Measurements from ENCODE around the gene SYT14. TPM values are rescaled to one million over a fixed set of nuclear protein-coding genes. Genes with fewer than 3 reads are reported as not detected.
"Not testable (repeated sequence)": the region's sequence is repeated elsewhere in the genome, so short reads cannot be mapped to it uniquely, and the experiment has no call there.

Gene SYT14
- total RNA-seq, 1 experiment from 2014 or later, result not detected

DNA sequence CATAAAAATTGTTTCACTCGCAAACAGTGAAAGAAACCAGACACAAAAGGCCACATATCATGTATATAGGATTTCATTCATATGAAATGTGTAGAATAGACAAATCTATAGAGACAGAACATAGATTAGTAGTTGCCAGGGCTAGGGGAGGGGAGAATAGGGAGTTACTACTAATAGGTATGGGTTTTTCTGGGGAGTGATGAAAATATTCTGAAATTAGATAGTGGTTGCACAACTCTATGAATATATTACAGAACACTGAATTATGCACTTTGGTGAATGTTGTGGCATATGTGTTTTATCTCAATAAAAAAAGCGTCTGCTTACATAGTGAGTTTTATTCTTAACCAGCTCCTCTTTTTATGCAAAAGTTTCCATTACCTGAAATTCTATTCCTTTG lies 21.6 kb downstream of the SYT14 start:
- no peaks in the 10 kb centered on the region for H4K20me1 ChIP-seq (ENCODE audit: insufficient read depth, low read depth, low read length)
- no peaks in the 10 kb centered on the region for H3K9me3 ChIP-seq (ENCODE audit: low read length)
- H3K79me2 ChIP-seq (ENCODE audit: low read length), result no peaks in the 10 kb centered on the region
- H3K4me3 ChIP-seq (ENCODE audit: low read length), result no peak overlapping the region
- no peaks in the 10 kb centered on the region for H3K9me2 ChIP-seq (replicated peaks; ENCODE audit: insufficient read depth, low read length)
- H3K4me1 ChIP-seq (ENCODE audit: low read length), result no peaks in the 10 kb centered on the region
- no peak overlapping the region for H2AFZ ChIP-seq (ENCODE audit: low read length)
- H3K27me3 ChIP-seq (ENCODE audit: low read length), result no peaks in the 10 kb centered on the region
- H3K9ac ChIP-seq (ENCODE audit: low read length), result no peak overlapping the region
- no peak overlapping the region for H3K4me2 ChIP-seq (ENCODE audit: low read depth, low read length, poor library complexity, severe bottlenecking)
- no peak overlapping the region for H3K27ac ChIP-seq (ENCODE audit: low read length)
- H3K36me3 ChIP-seq (ENCODE audit: insufficient read depth, low read length), result no peaks in the 10 kb centered on the region
- DNase-seq, result no peak

DNA sequence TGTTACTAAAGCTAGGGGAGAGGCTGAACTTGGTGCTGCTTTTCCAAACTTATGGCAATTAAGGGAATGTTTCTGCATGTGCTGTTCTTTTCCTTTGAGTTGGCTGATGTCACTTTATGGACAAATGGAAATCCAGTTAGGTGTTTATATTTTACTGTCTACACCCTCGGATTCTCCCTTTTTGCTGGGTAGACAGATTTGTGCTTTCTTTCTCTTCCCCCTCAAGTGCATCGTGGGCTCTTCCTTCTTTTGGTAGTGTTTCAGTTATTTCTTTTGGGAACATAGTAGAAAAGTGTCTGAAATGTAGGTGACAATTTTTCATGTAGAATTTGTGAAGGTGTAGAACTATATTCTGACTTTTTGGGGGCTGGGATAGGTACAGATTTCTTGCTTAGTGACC lies 22.9 kb downstream of the SYT14 start:
- Histone ChIP-seq H2AFZ (ENCODE audit: low read length) (no peak overlapping the region), H3K79me2 (ENCODE audit: low read length) (no peaks in the 10 kb centered on the region), H3K4me2 (ENCODE audit: low read depth, low read length, poor library complexity, severe bottlenecking) (no peak overlapping the region), H3K4me3 (ENCODE audit: low read length) (no peak overlapping the region), H3K36me3 (ENCODE audit: insufficient read depth, low read length) (no peaks in the 10 kb centered on the region), H3K27me3 (ENCODE audit: low read length) (no peaks in the 10 kb centered on the region), H4K20me1 (ENCODE audit: insufficient read depth, low read depth, low read length) (no peaks in the 10 kb centered on the region), H3K9me3 (ENCODE audit: low read length) (no peaks in the 10 kb centered on the region), H3K27ac (ENCODE audit: low read length) (no peak overlapping the region), H3K9me2 (replicated peaks; ENCODE audit: insufficient read depth, low read length) (no peaks in the 10 kb centered on the region), H3K9ac (ENCODE audit: low read length) (no peak overlapping the region), H3K4me1 (ENCODE audit: low read length) (no peaks in the 10 kb centered on the region)
- no peak for DNase-seq

DNA sequence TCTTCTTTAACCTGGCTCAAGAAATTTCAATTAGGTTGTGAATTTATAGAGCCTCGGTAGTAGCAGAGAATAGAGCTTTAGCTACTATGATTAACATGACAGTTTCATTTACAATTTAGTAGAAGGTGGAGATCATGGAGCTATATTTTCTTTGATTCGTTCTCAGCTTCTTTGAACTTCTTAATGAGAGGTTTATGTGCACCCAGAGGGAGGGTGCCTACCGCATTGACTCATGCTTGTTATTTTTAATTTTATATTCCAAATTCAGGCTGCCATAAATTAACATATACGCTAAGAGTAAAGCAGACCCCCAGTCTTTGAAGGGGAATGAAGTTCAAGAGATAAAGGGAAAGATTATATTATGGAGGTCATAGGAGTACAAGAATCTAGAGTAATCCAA lies 24.4 kb downstream of the SYT14 start:
- no peak overlapping the region for H2AFZ ChIP-seq (ENCODE audit: low read length)
- no peak overlapping the region for H3K4me3 ChIP-seq (ENCODE audit: low read length)
- no peaks in the 10 kb centered on the region for H3K4me1 ChIP-seq (ENCODE audit: low read length)
- H4K20me1 ChIP-seq (ENCODE audit: insufficient read depth, low read depth, low read length), result no peaks in the 10 kb centered on the region
- H3K27me3 ChIP-seq (ENCODE audit: low read length), result no peaks in the 10 kb centered on the region
- no peak for DNase-seq
- H3K9me3 ChIP-seq (ENCODE audit: low read length), result no peaks in the 10 kb centered on the region
- H3K79me2 ChIP-seq (ENCODE audit: low read length), result no peaks in the 10 kb centered on the region
- H3K4me2 ChIP-seq (ENCODE audit: low read depth, low read length, poor library complexity, severe bottlenecking), result no peak overlapping the region
- no peaks in the 10 kb centered on the region for H3K9me2 ChIP-seq (replicated peaks; ENCODE audit: insufficient read depth, low read length)
- H3K9ac ChIP-seq (ENCODE audit: low read length), result no peak overlapping the region
- H3K27ac ChIP-seq (ENCODE audit: low read length), result no peak overlapping the region
- no peaks in the 10 kb centered on the region for H3K36me3 ChIP-seq (ENCODE audit: insufficient read depth, low read length)

DNA sequence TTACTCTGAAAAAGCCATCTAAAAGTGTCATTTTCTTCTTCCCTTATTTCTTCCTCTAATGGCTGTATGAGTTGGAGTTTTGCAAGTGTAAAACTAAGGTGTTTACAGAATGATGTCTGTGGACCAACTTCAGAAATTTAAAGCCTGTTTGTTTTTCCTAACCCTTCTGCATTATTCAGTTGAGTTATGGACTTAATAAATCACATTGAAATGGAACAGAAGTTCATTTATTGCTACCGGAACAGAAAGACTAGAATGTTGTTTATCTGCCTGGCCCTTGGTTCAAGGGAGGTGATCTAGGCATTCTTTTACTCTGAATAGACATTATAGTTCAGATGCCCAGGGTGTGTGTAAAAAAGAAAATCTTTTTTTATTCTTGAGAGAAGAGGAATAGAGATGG lies 24.8 kb downstream of the SYT14 start:
- H3K27ac ChIP-seq (ENCODE audit: low read length), result no peak overlapping the region
- no peaks in the 10 kb centered on the region for H4K20me1 ChIP-seq (ENCODE audit: insufficient read depth, low read depth, low read length)
- H3K4me1 ChIP-seq (ENCODE audit: low read length), result no peaks in the 10 kb centered on the region
- H3K9ac ChIP-seq (ENCODE audit: low read length), result no peak overlapping the region
- DNase-seq, result no peak
- no peak overlapping the region for H3K4me3 ChIP-seq (ENCODE audit: low read length)
- no peaks in the 10 kb centered on the region for H3K9me3 ChIP-seq (ENCODE audit: low read length)
- H3K79me2 ChIP-seq (ENCODE audit: low read length), result no peaks in the 10 kb centered on the region
- no peak overlapping the region for H2AFZ ChIP-seq (ENCODE audit: low read length)
- no peaks in the 10 kb centered on the region for H3K36me3 ChIP-seq (ENCODE audit: insufficient read depth, low read length)
- H3K9me2 ChIP-seq (replicated peaks; ENCODE audit: insufficient read depth, low read length), result no peaks in the 10 kb centered on the region
- H3K27me3 ChIP-seq (ENCODE audit: low read length), result no peaks in the 10 kb centered on the region
- no peak overlapping the region for H3K4me2 ChIP-seq (ENCODE audit: low read depth, low read length, poor library complexity, severe bottlenecking)

DNA sequence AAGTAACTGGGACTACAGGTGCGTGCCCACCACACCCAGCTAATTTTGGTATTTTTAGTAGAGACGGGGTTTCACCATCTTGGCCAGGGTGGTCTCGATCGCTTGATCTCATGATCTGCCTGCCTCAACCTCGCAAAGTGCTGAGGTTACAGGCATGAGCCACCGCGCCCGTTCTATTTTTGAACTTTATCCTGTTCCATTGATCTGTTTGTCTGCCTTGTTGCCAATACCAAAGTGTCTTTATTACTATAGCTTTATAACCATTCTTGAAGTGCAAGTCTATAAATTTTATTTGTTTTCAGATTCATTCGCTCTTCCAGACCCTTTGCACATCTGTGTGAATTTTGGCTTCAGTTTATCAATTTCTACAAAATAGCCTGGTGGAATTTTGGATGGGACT lies 28.0 kb downstream of the SYT14 start:
- H3K9me2 ChIP-seq (replicated peaks; ENCODE audit: insufficient read depth, low read length), result no peaks in the 10 kb centered on the region
- no peaks in the 10 kb centered on the region for H3K9me3 ChIP-seq (ENCODE audit: low read length)
- DNase-seq, result no peak
- no peaks in the 10 kb centered on the region for H4K20me1 ChIP-seq (ENCODE audit: insufficient read depth, low read depth, low read length)
- H3K4me2 ChIP-seq (ENCODE audit: low read depth, low read length, poor library complexity, severe bottlenecking), result no peak overlapping the region
- no peak overlapping the region for H3K27ac ChIP-seq (ENCODE audit: low read length)
- no peak overlapping the region for H3K4me3 ChIP-seq (ENCODE audit: low read length)
- H2AFZ ChIP-seq (ENCODE audit: low read length), result no peak overlapping the region
- no peaks in the 10 kb centered on the region for H3K79me2 ChIP-seq (ENCODE audit: low read length)
- no peaks in the 10 kb centered on the region for H3K36me3 ChIP-seq (ENCODE audit: insufficient read depth, low read length)
- no peak overlapping the region for H3K9ac ChIP-seq (ENCODE audit: low read length)
- no peaks in the 10 kb centered on the region for H3K4me1 ChIP-seq (ENCODE audit: low read length)
- H3K27me3 ChIP-seq (ENCODE audit: low read length), result no peaks in the 10 kb centered on the region

DNA sequence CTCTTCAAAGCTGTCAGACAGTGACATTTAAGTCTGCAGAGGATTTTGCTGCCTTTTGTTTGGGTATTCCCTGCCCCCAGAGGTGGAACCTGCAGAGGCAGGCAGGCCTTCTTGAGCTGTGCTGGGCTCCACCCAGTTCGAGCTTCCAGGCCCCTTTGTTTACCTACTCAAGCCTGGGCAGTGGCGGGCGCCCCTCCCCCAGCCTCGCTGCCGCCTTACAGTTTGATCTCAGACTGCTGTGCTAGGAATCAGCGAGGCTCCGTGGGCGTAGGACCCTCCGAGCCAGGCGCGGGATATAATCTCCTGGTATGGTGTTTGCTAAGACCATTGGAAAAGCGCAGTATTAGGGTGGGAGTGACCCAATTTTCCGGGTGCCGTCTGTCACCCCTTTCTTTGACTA lies 40.7 kb downstream of the SYT14 start:
- not testable (repeated sequence) for H3K4me1 ChIP-seq (ENCODE audit: low read length); H2AFZ ChIP-seq (ENCODE audit: low read length); H3K9me2 ChIP-seq (replicated peaks; ENCODE audit: insufficient read depth, low read length); H3K4me3 ChIP-seq (ENCODE audit: low read length); H3K9ac ChIP-seq (ENCODE audit: low read length); H3K27ac ChIP-seq (ENCODE audit: low read length); H3K4me2 ChIP-seq (ENCODE audit: low read depth, low read length, poor library complexity, severe bottlenecking); H3K79me2 ChIP-seq (ENCODE audit: low read length); H3K27me3 ChIP-seq (ENCODE audit: low read length); H4K20me1 ChIP-seq (ENCODE audit: insufficient read depth, low read depth, low read length); H3K36me3 ChIP-seq (ENCODE audit: insufficient read depth, low read length); H3K9me3 ChIP-seq (ENCODE audit: low read length); DNase-seq

DNA sequence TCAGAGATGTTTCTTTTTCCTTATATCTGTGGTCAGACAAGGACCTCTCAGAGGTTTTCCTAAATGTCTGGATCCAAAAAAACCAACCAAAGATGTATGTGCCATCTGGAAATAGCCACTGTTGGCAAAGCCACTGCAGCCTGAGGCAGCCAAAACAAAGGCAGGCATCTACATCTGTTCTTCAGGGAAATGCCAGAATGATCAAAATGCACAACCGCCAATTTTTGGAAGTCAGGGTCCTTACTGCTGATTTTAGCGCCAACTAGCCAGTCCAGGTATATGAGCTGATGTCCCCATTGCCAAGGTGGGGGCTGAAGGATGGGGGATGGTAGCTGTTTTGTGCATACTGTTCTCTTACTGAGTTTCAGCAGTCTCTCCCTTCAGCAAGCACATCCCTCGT lies 45.9 kb downstream of the SYT14 start:
- H3K4me2 ChIP-seq (ENCODE audit: low read depth, low read length, poor library complexity, severe bottlenecking), result no peak overlapping the region
- H3K9me3 ChIP-seq (ENCODE audit: low read length), result no peaks in the 10 kb centered on the region
- H3K9ac ChIP-seq (ENCODE audit: low read length), result no peak overlapping the region
- no peaks in the 10 kb centered on the region for H3K79me2 ChIP-seq (ENCODE audit: low read length)
- no peak overlapping the region for H3K4me3 ChIP-seq (ENCODE audit: low read length)
- H3K4me1 ChIP-seq (ENCODE audit: low read length), result no peaks in the 10 kb centered on the region
- no peaks in the 10 kb centered on the region for H3K9me2 ChIP-seq (replicated peaks; ENCODE audit: insufficient read depth, low read length)
- no peaks in the 10 kb centered on the region for H3K27me3 ChIP-seq (ENCODE audit: low read length)
- no peak overlapping the region for H3K27ac ChIP-seq (ENCODE audit: low read length)
- no peaks in the 10 kb centered on the region for H3K36me3 ChIP-seq (ENCODE audit: insufficient read depth, low read length)
- no peak overlapping the region for H2AFZ ChIP-seq (ENCODE audit: low read length)
- no peak for DNase-seq
- H4K20me1 ChIP-seq (ENCODE audit: insufficient read depth, low read depth, low read length), result no peaks in the 10 kb centered on the region

DNA sequence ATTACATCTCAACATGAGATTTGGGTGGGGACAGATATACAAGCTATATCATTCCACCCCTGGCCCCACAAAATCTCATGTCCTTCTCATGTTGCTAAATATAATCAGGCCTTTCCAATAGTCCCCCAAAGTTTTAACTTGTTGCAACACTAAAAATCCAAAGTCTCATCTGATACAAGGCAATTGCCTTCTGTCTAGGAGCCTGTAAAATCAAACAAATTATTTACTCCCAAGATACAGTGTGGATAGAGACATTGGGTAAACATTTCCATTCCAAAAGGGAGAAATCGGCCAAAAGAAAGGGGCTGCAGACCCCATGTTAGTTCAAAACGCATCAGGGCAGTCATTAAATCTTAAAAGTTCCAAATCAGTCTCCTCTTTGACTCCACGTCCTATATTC lies 47.0 kb downstream of the SYT14 start:
- Histone ChIP-seq H3K9ac (ENCODE audit: low read length) (no peak overlapping the region), H4K20me1 (ENCODE audit: insufficient read depth, low read depth, low read length) (no peaks in the 10 kb centered on the region), H2AFZ (ENCODE audit: low read length) (no peak overlapping the region), H3K4me3 (ENCODE audit: low read length) (no peak overlapping the region), H3K36me3 (ENCODE audit: insufficient read depth, low read length) (no peaks in the 10 kb centered on the region), H3K79me2 (ENCODE audit: low read length) (no peaks in the 10 kb centered on the region), H3K9me3 (ENCODE audit: low read length) (no peaks in the 10 kb centered on the region), H3K4me1 (ENCODE audit: low read length) (no peaks in the 10 kb centered on the region), H3K27me3 (ENCODE audit: low read length) (no peaks in the 10 kb centered on the region), H3K27ac (ENCODE audit: low read length) (no peak overlapping the region), H3K9me2 (replicated peaks; ENCODE audit: insufficient read depth, low read length) (no peaks in the 10 kb centered on the region), H3K4me2 (ENCODE audit: low read depth, low read length, poor library complexity, severe bottlenecking) (no peak overlapping the region)
- no peak for DNase-seq

DNA sequence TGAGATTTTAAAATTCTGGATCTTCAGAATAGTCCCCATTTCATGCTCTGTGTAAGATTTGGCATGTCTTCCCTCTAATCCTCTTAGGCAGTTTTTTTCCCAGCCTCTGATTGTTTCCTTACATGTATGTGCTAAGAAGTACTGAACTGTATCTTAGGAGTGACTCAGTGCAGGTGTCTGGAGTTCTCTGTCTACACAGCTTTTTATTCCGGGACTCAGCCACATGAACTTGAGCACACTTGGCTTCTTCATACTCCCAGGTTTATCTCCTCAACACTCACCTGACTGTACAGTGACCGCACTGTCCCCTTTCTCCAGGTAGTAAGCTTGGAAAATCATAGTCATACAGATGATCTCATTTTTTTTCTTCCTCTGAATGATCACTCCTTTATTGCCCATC lies 50.7 kb downstream of the SYT14 start:
- no peaks in the 10 kb centered on the region for H3K9me3 ChIP-seq (ENCODE audit: low read length)

More for the DNA sequence above, 50.7 kb downstream of the SYT14 start:
- no peak overlapping the region for H3K4me2 ChIP-seq (ENCODE audit: low read depth, low read length, poor library complexity, severe bottlenecking)
- H4K20me1 ChIP-seq (ENCODE audit: insufficient read depth, low read depth, low read length), result no peaks in the 10 kb centered on the region
- H3K79me2 ChIP-seq (ENCODE audit: low read length), result no peaks in the 10 kb centered on the region
- no peaks in the 10 kb centered on the region for H3K27me3 ChIP-seq (ENCODE audit: low read length)
- no peaks in the 10 kb centered on the region for H3K4me1 ChIP-seq (ENCODE audit: low read length)
- no peaks in the 10 kb centered on the region for H3K36me3 ChIP-seq (ENCODE audit: insufficient read depth, low read length)
- DNase-seq, result no peak
- H3K9ac ChIP-seq (ENCODE audit: low read length), result no peak overlapping the region
- H2AFZ ChIP-seq (ENCODE audit: low read length), result no peak overlapping the region
- H3K9me2 ChIP-seq (replicated peaks; ENCODE audit: insufficient read depth, low read length), result no peaks in the 10 kb centered on the region
- H3K4me3 ChIP-seq (ENCODE audit: low read length), result no peak overlapping the region
- no peak overlapping the region for H3K27ac ChIP-seq (ENCODE audit: low read length)
